Liver (tissue), 9 donors: Measurements from ENCODE around the gene TSHR. TPM values are rescaled to one million over a fixed set of nuclear protein-coding genes. Genes with fewer than 3 reads are reported as not detected.

ENCODE experiments used
- DNase-seq: peaks from one replicate; pipeline ENCODE4 v3.0.0-alpha.2; 2017; ENCODE audit warnings: low spot score
- H3K27ac ChIP-seq, 2 donors: one replicate each; pipeline ENCODE4 v1.7.0; 2013; ENCODE audit warnings: inconsistent platforms in 2 of 2, low read length in 2 of 2, control low read depth in 1 of 2, low read depth in 1 of 2, mild to moderate bottlenecking in 1 of 2
- H3K27me3 ChIP-seq, 4 donors: one replicate each; pipeline versions ENCODE4 v1.6.1 to v1.7.0; 2013; ENCODE audit warnings: low read length in 3 of 4, inconsistent platforms in 1 of 4, mild to moderate bottlenecking in 1 of 4, moderate library complexity in 1 of 4; ENCODE audit not compliant: control insufficient read depth in 4 of 4, insufficient read depth in 4 of 4
- H3K36me3 ChIP-seq, 4 donors: one replicate each; pipeline versions ENCODE4 v1.6.1 to v1.7.0; 2013; ENCODE audit warnings: low read length in 3 of 4, mild to moderate bottlenecking in 3 of 4, low read depth in 1 of 4, moderate library complexity in 1 of 4; ENCODE audit not compliant: control insufficient read depth in 4 of 4, insufficient read depth in 3 of 4
- H3K4me1 ChIP-seq, 4 donors: one replicate each; pipeline versions ENCODE4 v1.6.1 to v1.7.0; 2013; ENCODE audit warnings: low read length in 3 of 4, mild to moderate bottlenecking in 3 of 4, moderate library complexity in 1 of 4; ENCODE audit not compliant: control insufficient read depth in 4 of 4, insufficient read depth in 4 of 4
- H3K4me3 ChIP-seq, 3 donors: one replicate each; pipeline versions ENCODE4 v1.6.1 to v1.7.0; 2013; ENCODE audit warnings: low read length in 3 of 3, control low read depth in 1 of 3, low read depth in 1 of 3, mild to moderate bottlenecking in 1 of 3
- H3K9ac ChIP-seq, 2 donors: one replicate each; pipeline ENCODE4 v1.7.0; 2013; ENCODE audit warnings: low read length in 2 of 2, mild to moderate bottlenecking in 2 of 2, moderate library complexity in 2 of 2, control low read depth in 1 of 2, low read depth in 1 of 2
- H3K9me3 ChIP-seq, 4 donors: one replicate each; pipeline versions ENCODE4 v1.6.1 to v1.7.0; 2013; ENCODE audit warnings: low read length in 3 of 4; ENCODE audit not compliant: control insufficient read depth in 4 of 4
- ATF3 ChIP-seq: IDR thresholded peaks from 2 replicates; pipeline ENCODE4 v1.6.1; 2016; ENCODE audit warnings: antibody characterized with exemption
- EGR1 ChIP-seq, 2 donors: IDR thresholded peaks; 2 replicates each; pipeline ENCODE4 v1.6.1; 2016 to 2018; ENCODE audit warnings: antibody characterized with exemption in 2 of 2, low read depth in 2 of 2
- FOXA1 ChIP-seq: IDR thresholded peaks from 2 replicates; pipeline ENCODE4 v1.6.1; 2016; ENCODE audit warnings: antibody characterized with exemption
- FOXA2 ChIP-seq: IDR thresholded peaks from 2 replicates; pipeline ENCODE4 v1.6.1; 2016; ENCODE audit warnings: antibody characterized with exemption
- GABPA ChIP-seq, 2 donors: IDR thresholded peaks in 1 of 2; conservative IDR thresholded peaks in 1 of 2; 2 replicates each; pipeline ENCODE4 v1.6.1; 2016; ENCODE audit warnings: antibody characterized with exemption in 2 of 2, mild to moderate bottlenecking in 1 of 2, moderate library complexity in 1 of 2
- HNF4A ChIP-seq, 2 donors: conservative IDR thresholded peaks; 2 replicates each; pipeline ENCODE4 v1.6.1; 2016; ENCODE audit warnings: antibody characterized with exemption in 2 of 2, mild to moderate bottlenecking in 2 of 2
- NR2F2 ChIP-seq: IDR thresholded peaks from 2 replicates; pipeline ENCODE4 v1.6.1; 2016; ENCODE audit warnings: antibody characterized with exemption
- RAD21 ChIP-seq, 2 donors: IDR thresholded peaks; 2 replicates each; pipeline ENCODE4 v1.6.1; 2016; ENCODE audit warnings: antibody characterized with exemption in 2 of 2, mild to moderate bottlenecking in 2 of 2
- RXRA ChIP-seq, 2 donors: IDR thresholded peaks; 2 replicates each; pipeline ENCODE4 v1.6.1; 2017 to 2018; ENCODE audit warnings: antibody characterized with exemption in 2 of 2, mild to moderate bottlenecking in 1 of 2
- SP1 ChIP-seq: IDR thresholded peaks from 2 replicates; pipeline ENCODE4 v1.6.1; 2018; ENCODE audit warnings: antibody characterized with exemption, mild to moderate bottlenecking
- TAF1 ChIP-seq: conservative IDR thresholded peaks from 2 replicates; pipeline ENCODE4 v1.6.1; 2016; ENCODE audit warnings: antibody characterized with exemption, mild to moderate bottlenecking
- YY1 ChIP-seq: IDR thresholded peaks from 2 replicates; pipeline ENCODE4 v1.6.1; 2016; ENCODE audit warnings: antibody characterized with exemption, mild to moderate bottlenecking
- ZBTB33 ChIP-seq: IDR thresholded peaks from 2 replicates; pipeline ENCODE4 v1.6.1; 2016; ENCODE audit warnings: antibody characterized with exemption
- WGBS: extraction: QIAGEN DNeasy Blood & Tissue Kit; methylation state at CpG from one replicate; pipeline ENCODE4 v1.1.7; 2013; 5-methylcytosine and 5-hydroxymethylcytosine counted together
- polyA plus RNA-seq, 2 donors: library from polyadenylated mRNA; stranded (reverse) in 1 of 2; unstranded in 1 of 2; fragments of 200-250 nt in 1 of 2; fragments of >200 nt in 1 of 2; fragmentation: Nextera tagmentation in 1 of 2; extraction: Ambion mirVana in 1 of 2; gene quantifications; one replicate each; pipeline versions ENCODE4 v1.2.1 to v1.2.3, GENCODE V29; 2013 to 2015
- total RNA-seq, 2 donors: library from RNA; depleted of rRNA; stranded (reverse); fragments of >200 nt; gene quantifications; one replicate each; pipeline ENCODE4 v1.2.3, GENCODE V29; 2014
- TF ChIP-seq, protein P1 (sequence below): IDR thresholded peaks from 2 replicates; pipeline ENCODE4 v1.6.1; 2016; ENCODE audit warnings: antibody characterized with exemption, mild to moderate bottlenecking
- TF ChIP-seq, protein P2 (sequence below): IDR thresholded peaks from 2 replicates; pipeline ENCODE4 v1.6.1; 2016; ENCODE audit warnings: antibody characterized with exemption
- donor health status: healthy.
- donor health status: healthy.
- donor health status: healthy.
- donor health status: healthy.
- donor health status: healthy.

The TSHR gene
- total and polyA plus RNA-seq, 4 donors, result 0.08 to 3.2 TPM; not detected in 2

DNA sequence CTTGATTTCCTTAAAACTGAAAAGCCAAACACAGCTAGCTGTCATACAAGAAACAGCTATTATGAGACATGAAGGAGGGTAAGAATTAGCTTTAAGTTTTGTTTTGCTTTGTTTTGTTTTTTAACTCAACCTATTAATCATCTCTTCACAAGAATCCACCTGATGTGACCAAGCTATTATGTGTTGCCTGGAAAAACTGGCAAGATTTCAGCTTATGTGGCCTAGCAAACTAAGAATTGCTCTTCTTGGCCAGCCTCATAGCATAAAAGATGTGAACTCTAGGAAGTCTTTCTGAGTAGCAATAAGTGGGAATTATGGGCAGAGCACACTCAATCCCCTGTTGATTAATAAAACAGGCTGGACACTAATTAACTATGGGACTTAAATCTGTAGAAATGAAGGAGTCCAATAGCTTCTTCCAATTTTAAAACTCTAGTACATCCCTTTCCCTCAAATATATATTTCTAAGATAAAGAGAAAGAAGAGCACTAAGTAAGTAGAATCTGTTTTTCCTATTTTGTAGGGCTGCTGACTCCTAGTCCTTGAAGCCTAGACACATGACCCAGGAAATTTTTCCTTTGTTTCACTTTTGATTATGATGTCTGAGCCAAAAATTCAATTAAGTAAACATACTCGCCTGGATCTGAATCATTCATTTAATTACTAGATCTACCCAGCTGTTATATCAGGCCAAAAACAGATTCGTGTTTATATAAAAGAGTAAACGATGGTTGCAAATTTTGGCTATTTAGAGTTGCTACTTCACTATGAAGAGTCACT lies 189.6 kb downstream of the TSHR start (continued):
- TF ChIP-seq ATF3, result no peak

DNA sequence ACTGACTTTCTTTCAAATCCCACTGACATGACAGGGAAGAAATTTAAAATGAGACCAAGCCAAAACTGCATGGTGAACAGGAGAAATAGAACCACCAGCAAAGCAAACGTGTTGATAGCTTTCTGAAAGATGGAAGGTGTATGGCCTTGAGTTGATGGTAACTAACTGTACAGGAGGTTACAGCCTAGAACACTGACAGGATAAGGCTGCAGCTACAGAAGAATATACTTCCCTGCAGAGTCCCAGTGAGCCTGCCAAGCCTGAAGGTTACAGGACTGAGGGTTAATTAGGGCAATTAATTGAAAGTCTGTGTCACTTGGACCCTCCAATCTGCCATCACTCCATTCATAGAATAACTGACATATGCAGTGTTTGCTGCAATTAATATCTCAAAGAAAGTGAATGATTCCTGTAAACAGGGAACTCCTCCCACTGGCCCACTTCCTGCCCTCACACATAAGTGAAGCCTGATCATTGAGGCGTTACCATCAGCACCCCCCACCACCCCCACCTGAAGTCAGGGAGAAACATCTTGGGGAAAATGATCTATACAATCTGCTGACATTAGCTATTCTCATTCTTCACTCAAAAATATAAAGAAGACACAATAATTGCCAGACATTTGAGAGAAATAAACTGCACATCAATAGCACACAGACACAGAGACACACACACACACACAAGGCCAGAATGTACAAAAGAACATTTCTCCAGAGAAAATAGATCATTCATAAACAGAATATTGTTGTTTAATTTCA lies 191.9 kb downstream of the TSHR start:
- TF ChIP-seq FOXA2 (no peak), ATF3 (no peak), NR2F2 (no peak), GABPA (IDR thresholded peaks at IDR 0.05 in 1 of 2, conservative IDR thresholded peaks at IDR 0.05 in 1 of 2) (no peak), EGR1 (IDR thresholded peaks at IDR 0.05; ENCODE audit: low read depth in 2 of 2) (no peak), TAF1 (no peak)
- TF ChIP-seq, protein P1, sequence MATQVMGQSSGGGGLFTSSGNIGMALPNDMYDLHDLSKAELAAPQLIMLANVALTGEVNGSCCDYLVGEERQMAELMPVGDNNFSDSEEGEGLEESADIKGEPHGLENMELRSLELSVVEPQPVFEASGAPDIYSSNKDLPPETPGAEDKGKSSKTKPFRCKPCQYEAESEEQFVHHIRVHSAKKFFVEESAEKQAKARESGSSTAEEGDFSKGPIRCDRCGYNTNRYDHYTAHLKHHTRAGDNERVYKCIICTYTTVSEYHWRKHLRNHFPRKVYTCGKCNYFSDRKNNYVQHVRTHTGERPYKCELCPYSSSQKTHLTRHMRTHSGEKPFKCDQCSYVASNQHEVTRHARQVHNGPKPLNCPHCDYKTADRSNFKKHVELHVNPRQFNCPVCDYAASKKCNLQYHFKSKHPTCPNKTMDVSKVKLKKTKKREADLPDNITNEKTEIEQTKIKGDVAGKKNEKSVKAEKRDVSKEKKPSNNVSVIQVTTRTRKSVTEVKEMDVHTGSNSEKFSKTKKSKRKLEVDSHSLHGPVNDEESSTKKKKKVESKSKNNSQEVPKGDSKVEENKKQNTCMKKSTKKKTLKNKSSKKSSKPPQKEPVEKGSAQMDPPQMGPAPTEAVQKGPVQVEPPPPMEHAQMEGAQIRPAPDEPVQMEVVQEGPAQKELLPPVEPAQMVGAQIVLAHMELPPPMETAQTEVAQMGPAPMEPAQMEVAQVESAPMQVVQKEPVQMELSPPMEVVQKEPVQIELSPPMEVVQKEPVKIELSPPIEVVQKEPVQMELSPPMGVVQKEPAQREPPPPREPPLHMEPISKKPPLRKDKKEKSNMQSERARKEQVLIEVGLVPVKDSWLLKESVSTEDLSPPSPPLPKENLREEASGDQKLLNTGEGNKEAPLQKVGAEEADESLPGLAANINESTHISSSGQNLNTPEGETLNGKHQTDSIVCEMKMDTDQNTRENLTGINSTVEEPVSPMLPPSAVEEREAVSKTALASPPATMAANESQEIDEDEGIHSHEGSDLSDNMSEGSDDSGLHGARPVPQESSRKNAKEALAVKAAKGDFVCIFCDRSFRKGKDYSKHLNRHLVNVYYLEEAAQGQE, result no peak
- DNase-seq, result no peak
- no peaks in the 10 kb centered on the region for H3K36me3 ChIP-seq
- H3K27me3 ChIP-seq, result no peaks in the 10 kb centered on the region
- no peak overlapping the region for H3K4me3 ChIP-seq
- H3K9ac ChIP-seq, result no peak overlapping the region
- no peak overlapping the region for H3K27ac ChIP-seq
- H3K9me3 ChIP-seq, result no peaks in the 10 kb centered on the region
- WGBS, result 69% methylated on average over 2 of the region's 2 CpGs
- peaks cover 2 to 21% (median 13%) of the 10 kb centered on the region in 4 donors for H3K4me1 ChIP-seq

DNA sequence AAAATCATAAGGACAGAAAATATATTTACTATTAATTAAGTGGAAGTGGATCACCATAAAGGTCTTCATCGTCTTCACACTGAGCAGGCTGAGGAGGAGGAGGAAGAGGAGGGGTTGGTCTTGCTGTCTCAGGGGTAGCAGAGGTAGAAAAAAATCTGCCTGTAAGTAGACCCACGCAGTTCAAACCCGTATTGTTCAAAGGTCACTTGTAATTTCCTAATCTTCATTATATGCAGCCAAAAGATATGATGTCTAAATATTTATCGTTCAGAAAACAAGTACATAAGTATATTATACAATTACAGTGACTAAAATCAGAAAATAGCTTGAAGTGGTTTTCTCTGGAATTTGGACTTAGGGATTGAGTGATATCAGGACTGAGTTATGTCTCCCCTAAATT lies 193.2 kb downstream of the TSHR start:
- Histone ChIP-seq H3K9me3 (no peaks in the 10 kb centered on the region), H3K27ac (no peak overlapping the region), H3K4me1 (peaks cover 2 to 21% (median 13%) of the 10 kb centered on the region in 4 donors), H3K4me3 (no peak overlapping the region), H3K36me3 (peaks cover 0 to under 1% (median 0%) of the 10 kb centered on the region in 4 donors), H3K9ac (no peak overlapping the region), H3K27me3 (no peaks in the 10 kb centered on the region)
- WGBS, result 28% methylated on average over 4 of the region's 4 CpGs
- DNase-seq, result no peak
- TF ChIP-seq SP1 (no peak), ZBTB33 (no peak), FOXA2 (no peak), RXRA (IDR thresholded peaks at IDR 0.05) (peak in 1 of 2 donors; percentile 37), GABPA (IDR thresholded peaks at IDR 0.05 in 1 of 2, conservative IDR thresholded peaks at IDR 0.05 in 1 of 2) (no peak), EGR1 (IDR thresholded peaks at IDR 0.05; ENCODE audit: low read depth in 2 of 2) (no peak), YY1 (no peak), RAD21 (IDR thresholded peaks at IDR 0.05) (no peak), HNF4A (conservative IDR thresholded peaks at IDR 0.05) (peak; percentile 59 to 80), FOXA1 (no peak)
- TF ChIP-seq, protein P2, sequence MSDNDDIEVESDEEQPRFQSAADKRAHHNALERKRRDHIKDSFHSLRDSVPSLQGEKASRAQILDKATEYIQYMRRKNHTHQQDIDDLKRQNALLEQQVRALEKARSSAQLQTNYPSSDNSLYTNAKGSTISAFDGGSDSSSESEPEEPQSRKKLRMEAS, result peak; percentile 9
- TF ChIP-seq, protein P1, result no peak
